ENCODE measurements around the gene FBXO44.

Gene FBXO44

GRCh38 chr1:11639372-11639771 is 15.3 kb upstream of the FBXO44 start:
- Histone ChIP-seq H3K9me2 (replicated peaks; ENCODE audit: control insufficient read depth, low read length) (no peaks in the 10 kb centered on the region), H3K27me3 (ENCODE audit: control insufficient read depth, low read length) (peaks cover 4% of the 10 kb centered on the region; the same call in 1 of the 2 replicates), H3F3A (ENCODE audit: control insufficient read depth, insufficient read depth) (no peaks in the 10 kb centered on the region), H3K79me2 (ENCODE audit: control insufficient read depth, low read length) (no peaks in the 10 kb centered on the region), H3K36me3 (ENCODE audit: control insufficient read depth, low read length) (no peaks in the 10 kb centered on the region), H3K4me3 (ENCODE audit: low read length) (no peak overlapping the region), H3K9me3 (ENCODE audit: control insufficient read depth, insufficient read depth, low read length) (no peaks in the 10 kb centered on the region), H4K20me1 (ENCODE audit: control insufficient read depth, insufficient read depth, low read depth, low read length) (no peaks in the 10 kb centered on the region), H3K4me2 (ENCODE audit: low read length) (no peak overlapping the region), H3K4me1 (ENCODE audit: control insufficient read depth, low read length) (peaks cover 13% of the 10 kb centered on the region), H3K27ac (ENCODE audit: low read depth, low read length) (no peak overlapping the region)
- TF ChIP-seq EZH2phosphoT487 (IDR thresholded peaks at IDR 0.05; ENCODE audit: borderline replicate concordance, low read length), result no peak
- TF ChIP-seq CTCF (IDR thresholded peaks at IDR 0.05; ENCODE audit: low read depth, low read length, poor library complexity, severe bottlenecking), result no peak

DNA sequence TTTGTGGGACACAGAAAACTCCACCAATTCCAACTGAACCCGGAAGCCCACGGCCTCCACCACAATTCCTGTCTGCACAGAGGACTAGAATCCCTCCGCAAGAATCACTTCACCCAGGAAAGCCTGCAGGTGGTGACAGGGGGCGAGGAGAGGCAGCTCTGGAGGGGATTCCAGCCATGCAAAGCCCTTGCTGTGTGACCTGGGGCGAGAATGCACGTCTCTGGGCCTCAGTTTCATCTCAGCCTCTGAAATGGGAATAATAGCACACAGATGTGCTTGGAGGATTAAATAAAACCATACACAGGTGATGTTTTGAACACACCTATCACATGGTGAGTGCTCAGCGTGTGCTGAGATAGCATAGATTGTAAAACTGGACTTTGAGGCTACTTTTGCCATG is 14.6 kb upstream of the FBXO44 start:
- Histone ChIP-seq H3K4me3 (ENCODE audit: low read length) (no peak overlapping the region), H3K4me2 (ENCODE audit: low read length) (no peak overlapping the region), H3F3A (ENCODE audit: control insufficient read depth, insufficient read depth) (no peaks in the 10 kb centered on the region)

GRCh38 chr1:11640944-11641343 is 13.7 kb upstream of the FBXO44 start:
- no peak overlapping the region for H3K27ac ChIP-seq (ENCODE audit: low read depth, low read length)
- no peaks in the 10 kb centered on the region for H3K9me2 ChIP-seq (replicated peaks; ENCODE audit: control insufficient read depth, low read length)
- peaks cover 5% of the 10 kb centered on the region for H3K4me1 ChIP-seq (ENCODE audit: control insufficient read depth, low read length)
- H3K79me2 ChIP-seq (ENCODE audit: control insufficient read depth, low read length), result no peaks in the 10 kb centered on the region
- no peaks in the 10 kb centered on the region for H4K20me1 ChIP-seq (ENCODE audit: control insufficient read depth, insufficient read depth, low read depth, low read length)
- peaks cover 4% of the 10 kb centered on the region; the same call in 1 of the 2 replicates for H3K27me3 ChIP-seq (ENCODE audit: control insufficient read depth, low read length)
- no peaks in the 10 kb centered on the region for H3K36me3 ChIP-seq (ENCODE audit: control insufficient read depth, low read length)
- no peaks in the 10 kb centered on the region for H3K9me3 ChIP-seq (ENCODE audit: control insufficient read depth, insufficient read depth, low read length)
- H3K4me3 ChIP-seq (ENCODE audit: low read length), result no peak overlapping the region
- peak overlapping the region; percentile 21; the same call in 1 of the 2 replicates for H3K4me2 ChIP-seq (ENCODE audit: low read length)
- H3F3A ChIP-seq (ENCODE audit: control insufficient read depth, insufficient read depth), result no peaks in the 10 kb centered on the region
- TF ChIP-seq EZH2phosphoT487 (IDR thresholded peaks at IDR 0.05; ENCODE audit: borderline replicate concordance, low read length) (no peak), CTCF (IDR thresholded peaks at IDR 0.05; ENCODE audit: low read depth, low read length, poor library complexity, severe bottlenecking) (no peak)

More for the DNA sequence above, 14.6 kb upstream of the FBXO44 start:
- Histone ChIP-seq H4K20me1 (ENCODE audit: control insufficient read depth, insufficient read depth, low read depth, low read length) (no peaks in the 10 kb centered on the region), H3K9me2 (replicated peaks; ENCODE audit: control insufficient read depth, low read length) (no peaks in the 10 kb centered on the region), H3K27ac (ENCODE audit: low read depth, low read length) (no peak overlapping the region), H3K79me2 (ENCODE audit: control insufficient read depth, low read length) (no peaks in the 10 kb centered on the region), H3K36me3 (ENCODE audit: control insufficient read depth, low read length) (no peaks in the 10 kb centered on the region), H3K27me3 (ENCODE audit: control insufficient read depth, low read length) (peaks cover 4% of the 10 kb centered on the region; the same call in 1 of the 2 replicates), H3K4me1 (ENCODE audit: control insufficient read depth, low read length) (peaks cover 5% of the 10 kb centered on the region), H3K9me3 (ENCODE audit: control insufficient read depth, insufficient read depth, low read length) (no peaks in the 10 kb centered on the region)
- TF ChIP-seq CTCF (IDR thresholded peaks at IDR 0.05; ENCODE audit: low read depth, low read length, poor library complexity, severe bottlenecking), result no peak
- TF ChIP-seq EZH2phosphoT487 (IDR thresholded peaks at IDR 0.05; ENCODE audit: borderline replicate concordance, low read length), result no peak

Measured in DOHH2 (cell line).